ENCODE data around the gene CACUL1.

DNA sequence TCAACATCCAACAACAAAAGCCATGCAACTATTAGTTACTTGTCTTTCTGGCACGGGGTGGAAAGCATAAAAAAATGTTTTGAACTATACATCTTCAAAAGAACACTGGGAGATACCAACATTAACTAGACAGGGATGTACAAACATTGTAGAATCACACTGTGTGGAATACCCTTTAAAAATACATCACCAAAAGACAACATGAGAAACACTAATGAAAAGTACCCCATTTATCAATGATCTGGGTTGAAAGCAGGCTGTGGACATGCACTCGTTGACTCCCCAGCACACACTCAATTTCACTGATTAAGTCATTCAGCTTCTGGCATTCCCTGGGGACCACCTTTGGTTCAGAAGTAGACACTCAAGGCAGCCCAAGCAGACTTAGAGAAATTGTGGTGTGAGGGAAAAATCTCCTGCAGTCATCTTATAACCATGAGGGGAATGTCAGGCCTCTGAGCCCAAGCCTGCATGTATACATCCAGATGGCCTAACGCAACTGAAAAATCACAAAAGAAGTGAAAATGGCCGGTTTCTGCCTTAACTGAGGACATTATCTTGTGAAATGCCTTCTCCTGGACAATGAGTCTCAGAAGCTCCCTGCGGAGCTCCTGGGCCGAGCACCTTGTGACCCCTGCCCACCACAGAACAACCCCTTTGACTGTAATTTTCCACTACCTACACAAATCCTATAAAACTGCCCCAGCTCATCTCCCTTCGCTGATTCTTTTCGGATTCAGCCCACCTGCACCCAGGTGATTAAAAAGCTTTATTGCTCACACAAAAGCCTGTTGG is 53.0 kb downstream of the CACUL1 start:
- TF ChIP-seq, protein P1, sequence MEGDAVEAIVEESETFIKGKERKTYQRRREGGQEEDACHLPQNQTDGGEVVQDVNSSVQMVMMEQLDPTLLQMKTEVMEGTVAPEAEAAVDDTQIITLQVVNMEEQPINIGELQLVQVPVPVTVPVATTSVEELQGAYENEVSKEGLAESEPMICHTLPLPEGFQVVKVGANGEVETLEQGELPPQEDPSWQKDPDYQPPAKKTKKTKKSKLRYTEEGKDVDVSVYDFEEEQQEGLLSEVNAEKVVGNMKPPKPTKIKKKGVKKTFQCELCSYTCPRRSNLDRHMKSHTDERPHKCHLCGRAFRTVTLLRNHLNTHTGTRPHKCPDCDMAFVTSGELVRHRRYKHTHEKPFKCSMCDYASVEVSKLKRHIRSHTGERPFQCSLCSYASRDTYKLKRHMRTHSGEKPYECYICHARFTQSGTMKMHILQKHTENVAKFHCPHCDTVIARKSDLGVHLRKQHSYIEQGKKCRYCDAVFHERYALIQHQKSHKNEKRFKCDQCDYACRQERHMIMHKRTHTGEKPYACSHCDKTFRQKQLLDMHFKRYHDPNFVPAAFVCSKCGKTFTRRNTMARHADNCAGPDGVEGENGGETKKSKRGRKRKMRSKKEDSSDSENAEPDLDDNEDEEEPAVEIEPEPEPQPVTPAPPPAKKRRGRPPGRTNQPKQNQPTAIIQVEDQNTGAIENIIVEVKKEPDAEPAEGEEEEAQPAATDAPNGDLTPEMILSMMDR (IDR thresholded peaks at IDR 0.05; ENCODE audit: extremely low read depth in 1 of 2, insufficient read depth in 1 of 2, low read depth in 1 of 2, low read length in 2 of 2), result no peak
- TF ChIP-seq JUN (IDR thresholded peaks at IDR 0.05; ENCODE audit: borderline replicate concordance, insufficient read depth, insufficient read length, low read depth) (no peak), POLR2AphosphoS5 (IDR thresholded peaks at IDR 0.05; ENCODE audit: insufficient read depth, low read depth, low read length) (no peak), FOS (IDR thresholded peaks at IDR 0.05; ENCODE audit: borderline replicate concordance, insufficient read depth, low read length) (no peak), EZH2 (IDR thresholded peaks at IDR 0.05; ENCODE audit: borderline replicate concordance, low read depth, low read length, severe bottlenecking) (no peak), POLR2A (IDR thresholded peaks at IDR 0.05; ENCODE audit: low read depth, low read length) (no peak)
